Measurements from ENCODE around the gene AMPD2.

AMPD2 gene

DNA sequence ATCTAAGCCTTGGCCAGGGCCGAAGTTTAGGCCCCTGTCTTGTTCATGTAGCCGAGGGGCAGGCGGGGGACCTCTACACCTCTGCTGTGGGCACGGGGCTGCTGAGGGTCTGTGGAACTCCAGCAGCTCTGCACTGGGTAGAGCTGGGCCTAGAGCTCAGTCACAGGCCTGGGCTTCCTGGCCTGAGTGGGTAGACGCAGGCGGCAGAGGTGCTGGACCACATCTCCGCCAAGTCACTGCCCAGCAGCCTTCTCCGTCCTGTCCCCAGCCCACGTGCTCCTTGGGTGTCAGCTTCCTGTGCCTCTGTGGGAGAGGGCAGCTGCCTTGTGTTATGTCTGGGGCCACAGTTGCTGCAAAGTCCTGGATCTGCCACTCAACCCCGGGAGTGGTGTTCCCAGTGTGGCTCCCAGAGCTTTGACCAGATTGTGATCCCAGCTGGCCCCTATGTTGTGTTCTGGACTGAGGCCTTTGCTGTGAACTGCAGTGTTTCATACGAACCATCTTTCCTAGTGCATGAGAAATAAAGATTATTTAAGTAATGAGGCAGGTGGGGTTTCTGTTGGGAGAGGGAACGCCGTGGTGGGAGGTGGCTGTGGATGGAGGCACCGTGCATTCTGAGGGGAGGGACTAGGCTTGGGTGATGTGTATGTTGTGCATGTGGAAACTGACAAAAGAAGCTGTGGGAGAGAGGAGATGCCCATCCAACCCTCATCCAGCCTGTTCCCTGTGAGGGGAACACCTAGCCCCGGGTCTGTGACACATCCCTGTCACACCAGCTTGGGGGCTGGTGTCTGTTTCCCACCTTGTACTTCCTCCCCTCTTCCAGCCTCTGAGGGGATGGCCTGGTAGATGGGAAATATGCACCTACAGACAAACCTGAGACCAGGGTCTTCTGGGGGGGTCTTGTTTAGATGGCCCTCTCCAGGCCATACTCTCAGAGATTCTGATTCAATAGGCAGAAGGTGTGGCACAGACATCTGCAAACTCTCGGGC, 12.2 kb downstream of the AMPD2 start:
- no peak for DNase-seq

DNA sequence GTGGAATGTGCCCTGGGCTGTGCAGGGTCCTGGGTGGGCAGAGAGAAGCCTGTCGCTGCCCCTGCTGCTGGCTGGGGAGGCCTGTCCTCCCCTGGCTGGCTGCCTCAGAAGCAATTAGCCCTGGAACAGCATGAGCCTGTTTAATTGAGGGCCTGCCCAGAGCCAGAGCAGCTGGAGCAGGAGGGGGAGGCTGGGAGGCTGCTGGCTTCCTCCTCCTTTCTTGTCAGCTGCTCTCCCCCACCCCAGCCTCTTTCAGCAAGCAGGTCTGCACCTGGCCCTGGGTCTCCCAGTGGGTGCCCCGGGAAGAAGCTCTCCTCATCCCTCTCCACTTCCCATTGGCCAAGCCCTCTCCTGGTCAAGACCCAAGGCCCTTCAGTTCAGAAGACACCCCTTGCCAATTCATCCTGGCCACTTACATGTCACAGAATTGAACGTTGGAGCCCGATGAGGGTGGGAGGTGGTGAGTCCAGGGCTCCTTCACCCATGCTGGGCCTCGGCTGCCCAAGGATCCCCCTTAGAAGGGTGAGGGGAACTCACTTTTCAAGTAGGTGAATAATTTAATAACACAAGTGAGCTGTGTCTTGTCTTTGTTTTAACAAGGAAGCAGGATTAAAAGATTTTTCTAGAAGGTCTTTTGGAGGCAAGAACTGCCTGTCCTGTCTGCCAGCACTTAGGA, 13.2 kb downstream of the AMPD2 start:
- DNase-seq = peak; percentile 78 to 88

DNA sequence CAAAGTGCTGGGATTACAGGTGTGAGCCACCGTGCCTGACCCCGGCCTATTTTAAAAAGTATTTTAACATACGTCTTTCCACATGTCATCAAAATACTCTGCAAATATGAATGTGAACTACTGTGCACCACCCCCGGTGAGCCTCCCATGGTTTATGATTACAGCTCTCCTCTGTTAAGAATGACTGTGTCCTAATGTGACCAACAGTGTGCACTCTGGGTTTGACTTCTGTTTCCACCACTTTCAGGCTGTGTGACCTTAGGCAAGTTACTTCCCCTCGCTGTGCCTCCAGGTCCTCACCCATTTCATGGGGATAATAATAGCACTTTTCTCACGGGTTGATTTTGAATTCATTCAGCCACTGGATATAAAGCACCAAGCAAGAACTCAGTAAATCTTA, 14.7 kb downstream of the AMPD2 start:
- DNase-seq = no peak

DNA sequence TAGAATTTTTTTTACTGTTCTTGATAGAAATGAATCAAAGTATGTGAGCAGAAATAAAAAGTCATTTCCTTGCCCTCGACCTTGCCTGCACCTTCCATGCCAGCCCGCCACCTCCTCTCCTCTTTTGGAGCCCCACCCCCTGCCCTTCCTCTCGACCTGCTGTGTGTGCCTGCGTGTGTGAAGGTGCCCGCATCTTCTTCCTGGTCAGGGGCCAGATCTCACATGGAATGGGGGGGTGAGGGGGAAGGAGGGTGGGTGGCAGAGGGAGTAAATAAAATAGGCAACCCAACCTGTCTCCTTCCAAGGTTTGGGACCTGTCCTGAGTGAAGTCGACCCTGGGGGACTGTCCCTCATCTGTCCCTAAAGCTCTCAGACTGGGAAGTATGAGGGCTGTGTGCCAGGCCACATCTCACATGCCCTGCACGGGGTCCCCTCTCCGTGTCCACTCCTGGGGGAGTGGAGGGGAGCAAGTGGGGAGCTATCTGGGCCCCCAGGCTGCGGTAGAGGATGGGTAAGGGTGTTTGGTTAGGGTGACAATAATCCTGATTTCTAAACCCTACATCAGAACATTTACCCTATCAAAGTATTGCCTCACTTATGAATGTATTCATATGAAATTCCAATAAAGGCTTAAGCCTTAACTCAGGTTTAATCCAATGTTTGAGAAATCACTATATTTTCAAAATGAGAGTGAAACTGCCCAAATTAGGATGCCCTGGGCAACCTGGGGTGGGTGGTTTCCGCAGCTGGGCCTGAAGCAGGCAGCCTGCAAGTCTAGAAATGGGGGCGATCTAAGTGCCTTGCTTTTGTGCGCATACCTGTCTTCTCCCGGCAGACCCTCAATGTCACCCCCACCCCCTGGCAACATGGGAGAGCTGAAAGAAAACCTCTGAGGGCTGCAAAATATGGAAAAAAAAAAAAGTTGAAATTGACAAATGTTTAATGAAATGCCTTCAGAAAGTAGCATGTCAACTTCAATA, 15.4 kb downstream of the AMPD2 start:
- no peak for DNase-seq

DNA sequence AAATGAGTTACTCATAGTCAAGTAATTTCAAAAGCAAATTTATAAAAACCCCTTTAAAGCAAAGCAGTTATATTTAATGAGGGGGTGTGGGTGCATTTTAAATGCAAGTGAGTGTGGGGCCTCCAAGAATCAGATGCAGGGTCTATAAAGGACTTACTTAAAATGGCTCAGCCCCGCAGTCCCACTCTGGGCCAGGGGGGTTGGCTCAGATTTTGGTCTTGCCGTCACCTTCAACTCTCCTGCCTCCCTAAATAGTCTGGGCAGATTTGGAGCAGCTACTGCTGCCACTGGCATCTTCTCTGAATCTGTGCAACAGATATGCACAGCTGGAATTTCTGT, 16.2 kb downstream of the AMPD2 start:
- no peak for DNase-seq

- DNase-seq = no peak
Observed at GRCh38 chr1:109636201-109636952, 16.7 kb downstream of the AMPD2 start.

DNA sequence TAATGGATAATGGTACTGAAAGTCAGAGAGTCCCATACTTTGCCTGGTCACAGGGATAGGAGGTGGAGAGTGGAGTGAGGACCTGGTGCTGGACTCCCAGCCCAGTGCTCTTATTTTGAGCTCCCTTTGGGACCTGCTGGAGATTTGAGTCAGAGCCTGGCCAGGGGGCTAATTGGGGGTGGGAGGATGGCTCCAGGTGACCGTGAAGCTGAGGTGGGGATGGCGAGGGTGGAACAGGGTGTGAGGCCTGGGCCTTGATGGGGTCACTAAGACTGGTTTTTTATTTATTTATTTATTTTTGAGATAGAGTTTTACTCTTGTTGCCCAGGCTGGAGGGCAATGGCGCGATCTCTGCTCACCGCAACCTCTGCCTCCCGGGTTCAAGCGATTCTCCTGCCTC, 17.8 kb downstream of the AMPD2 start:
- DNase-seq = no peak

GRCh38 chr1:109639063-109639840, 19.6 kb downstream of the AMPD2 start:
- DNase-seq = no peak

DNA sequence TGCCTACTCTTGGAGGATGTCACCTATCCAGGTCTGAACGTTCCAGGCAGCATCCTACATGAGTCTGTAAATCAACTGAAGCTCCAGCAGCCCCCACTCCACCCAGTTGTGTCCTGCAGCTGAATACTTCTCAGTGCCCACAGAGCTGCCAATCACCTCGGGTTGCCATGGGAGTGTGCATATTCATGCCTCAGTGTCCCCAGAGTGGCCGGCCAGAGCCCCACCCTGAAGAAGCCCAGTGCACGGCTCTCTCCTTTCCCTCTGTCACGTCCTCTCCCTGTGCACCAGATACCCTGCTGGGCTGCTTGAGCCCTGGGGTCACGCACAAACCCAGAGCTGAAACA, 20.2 kb downstream of the AMPD2 start:
- no peak for DNase-seq

- peak; percentile 59 to 69 for DNase-seq
Observed at GRCh38 chr1:109640285-109640865, 20.7 kb downstream of the AMPD2 start.

- no peak for DNase-seq
Observed at GRCh38 chr1:109641078-109641740, 21.6 kb downstream of the AMPD2 start.

DNA sequence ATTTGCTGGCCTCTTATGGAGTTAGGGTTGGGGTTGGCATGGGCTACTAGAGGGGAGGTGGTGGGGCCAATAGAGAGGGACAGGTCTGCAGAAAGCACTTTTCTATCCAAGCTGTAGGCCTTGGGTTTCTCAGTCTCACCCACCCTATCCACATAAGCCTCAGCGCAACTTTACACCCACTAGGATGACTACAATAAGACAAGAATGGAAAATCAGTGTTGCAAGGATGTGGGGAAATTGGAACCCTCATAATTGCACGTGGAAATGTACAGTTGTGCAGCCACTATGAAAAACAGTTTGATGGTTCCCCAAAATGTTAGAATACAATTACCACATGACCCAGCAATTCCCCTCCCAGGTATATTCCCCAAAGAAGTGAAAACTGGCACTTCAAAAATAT, 22.2 kb downstream of the AMPD2 start:
- no peak for DNase-seq

- no peak for DNase-seq
Observed at GRCh38 chr1:109642626-109643025, 23.0 kb downstream of the AMPD2 start.

GRCh38 chr1:109643385-109644230, 24.0 kb downstream of the AMPD2 start:
- peak; percentile 64 to 77 for DNase-seq

GRCh38 chr1:109644670-109645069, 25.0 kb downstream of the AMPD2 start:
- no peak for DNase-seq

- no peak for DNase-seq
Observed at GRCh38 chr1:109649491-109649914, 29.9 kb downstream of the AMPD2 start.

GRCh38 chr1:109650609-109651008, 31.0 kb downstream of the AMPD2 start:
- no peak for DNase-seq

DNA sequence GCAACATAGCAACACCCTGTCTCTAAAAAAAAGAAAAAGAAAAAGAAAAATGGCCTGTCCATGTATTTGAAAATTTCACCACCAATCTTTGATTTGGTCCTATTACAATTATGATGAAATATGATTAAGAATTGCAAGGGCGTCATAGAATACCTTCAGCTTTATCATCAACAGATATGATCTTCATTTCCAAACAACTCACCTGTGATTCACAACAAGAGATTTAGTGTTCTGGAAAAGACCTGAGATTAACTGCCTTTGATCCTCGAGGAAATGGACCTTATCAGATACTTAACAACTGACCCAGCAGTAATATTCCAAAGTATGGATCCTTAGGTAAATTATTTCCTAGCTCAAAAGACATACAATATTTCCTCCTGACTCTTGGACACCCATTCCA, 32.8 kb downstream of the AMPD2 start:
- no peak for DNase-seq

GRCh38 chr1:109653306-109653705, 33.7 kb downstream of the AMPD2 start:
- no peak for DNase-seq

- DNase-seq = no peak
Observed at GRCh38 chr1:109654519-109654918, 34.9 kb downstream of the AMPD2 start.

Data from SHP77 (cell line).